Gastroesophageal sphincter (tissue), 3 donors: Measurements from ENCODE around the gene LHX6.

Experiments used
- CTCF ChIP-seq, 4 experiments: fragments of 200-600 bp in 2 of 4; fragments of 450-650 bp in 2 of 4; sonication (generic) in 1 of 4; IDR thresholded peaks; one replicate each; pipeline ENCODE4 v1.5.1; 2017 to 2019; ENCODE audit warnings: antibody characterized with exemption in 4 of 4, mild to moderate bottlenecking in 2 of 4, moderate library complexity in 2 of 4
- POLR2A ChIP-seq, 2 donors: fragments of 450-650 bp; IDR thresholded peaks; one replicate each; pipeline ENCODE4 v1.6.1; 2017; ENCODE audit warnings: antibody characterized with exemption in 2 of 2, mild to moderate bottlenecking in 2 of 2, moderate library complexity in 1 of 2
- POLR2AphosphoS5 ChIP-seq: sonication (generic); formaldehyde crosslinking; IDR thresholded peaks from one replicate; pipeline ENCODE4 v1.6.1; 2017; ENCODE audit warnings: antibody characterized with exemption

- no peak for TF ChIP-seq POLR2A (IDR thresholded peaks at IDR 0.05)
- TF ChIP-seq CTCF (IDR thresholded peaks at IDR 0.05), result no peak
- TF ChIP-seq POLR2AphosphoS5, result no peak
Measured at GRCh38 chr9:122232796-122233306, 4.1 kb upstream of the LHX6 start.
